Measurements from ENCODE around the gene PVR. TPM values are rescaled to one million over a fixed set of nuclear protein-coding genes. Genes with fewer than 3 reads are reported as not detected.

Gene PVR
- total and polyA plus RNA-seq, 9 of the 15 experiments (the other 6 are each of a cell fraction or from before 2014, with no cell fraction given): 0.89 to 14.5 (median 9.8) TPM

DNA sequence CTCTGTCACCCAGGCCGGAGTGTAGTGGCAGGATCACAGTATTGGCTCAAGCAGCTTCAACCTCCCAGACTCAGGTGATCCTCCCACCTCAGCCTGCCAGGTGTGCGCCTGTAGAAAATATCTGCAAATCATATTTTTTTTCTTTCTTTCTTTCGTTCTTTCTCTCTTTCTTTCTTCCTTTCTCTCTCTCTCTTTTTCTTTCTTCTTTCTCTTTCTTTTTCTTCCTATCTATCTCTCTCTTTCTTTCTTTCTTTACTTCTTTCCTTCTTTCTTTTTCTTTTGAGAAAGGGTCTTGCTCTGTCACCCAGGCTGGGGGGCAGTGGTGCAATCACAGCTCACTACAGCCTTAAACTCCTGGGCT lies 46.6 kb upstream of the PVR start:
- no TSS peak for BruUV-seq (replicated peaks)
- H3K9me3 ChIP-seq (replicated peaks; ENCODE audit: control insufficient read depth, insufficient read depth, low read depth, low read length): no peaks in the 10 kb centered on the region; the same call in 1 of the 2 replicates
- ATAC-seq (no peak), DNase-seq (ENCODE audit: extremely low read depth in 1 of 4, low spot score in 3 of 4) (no peak), FAIRE-seq (no peak)
- no peaks in the 10 kb centered on the region; the same call in 1 of the 2 replicates for H4K20me1 ChIP-seq (replicated peaks; ENCODE audit: control insufficient read depth, insufficient read depth, low read length)
- no peak overlapping the region for H3K9ac ChIP-seq (ENCODE audit: insufficient read depth in 1 of 2, low read depth in 2 of 2, low read length in 2 of 2)
- H3K4me1 ChIP-seq (replicated peaks in 1 of 2; ENCODE audit: control insufficient read depth in 2 of 2, insufficient read depth in 2 of 2, low read length in 2 of 2): peaks cover 17 to 22% of the 10 kb centered on the region in 2 experiments
- no peak for TF ChIP-seq ZNF586 (CRISPR knock-in tag; conservative IDR thresholded peaks at IDR 0.05)
- TF ChIP-seq MTA2 (IDR thresholded peaks at IDR 0.05; ENCODE audit: low read depth): 0 out of 2 replicates have a peak, but pooled peaks have one; percentile 9
- TF ChIP-seq, protein P1, sequence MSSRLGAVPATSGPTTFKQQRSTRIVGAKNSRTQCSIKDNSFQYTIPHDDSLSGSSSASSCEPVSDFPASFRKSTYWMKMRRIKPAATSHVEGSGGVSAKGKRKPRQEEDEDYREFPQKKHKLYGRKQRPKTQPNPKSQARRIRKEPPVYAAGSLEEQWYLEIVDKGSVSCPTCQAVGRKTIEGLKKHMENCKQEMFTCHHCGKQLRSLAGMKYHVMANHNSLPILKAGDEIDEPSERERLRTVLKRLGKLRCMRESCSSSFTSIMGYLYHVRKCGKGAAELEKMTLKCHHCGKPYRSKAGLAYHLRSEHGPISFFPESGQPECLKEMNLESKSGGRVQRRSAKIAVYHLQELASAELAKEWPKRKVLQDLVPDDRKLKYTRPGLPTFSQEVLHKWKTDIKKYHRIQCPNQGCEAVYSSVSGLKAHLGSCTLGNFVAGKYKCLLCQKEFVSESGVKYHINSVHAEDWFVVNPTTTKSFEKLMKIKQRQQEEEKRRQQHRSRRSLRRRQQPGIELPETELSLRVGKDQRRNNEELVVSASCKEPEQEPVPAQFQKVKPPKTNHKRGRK (tag; IDR thresholded peaks at IDR 0.05): peak; percentile 95
- TF ChIP-seq ZEB2 (IDR thresholded peaks at IDR 0.05): 0 out of 2 replicates have a peak, but pooled peaks have one; percentile 52
- no peaks in the 10 kb centered on the region for H3K79me2 ChIP-seq (ENCODE audit: control insufficient read depth, insufficient read depth, low read length)
- CTCF ChIA-PET (ENCODE audit: low intra/inter-chr PET ratio): no interaction called here
- intact Hi-C loops (cut with micrococcal nuclease) (no loop called here), in situ Hi-C loops (cut with MboI) (no loop called here)
- H3K27me3 ChIP-seq (ENCODE audit: control insufficient read depth in 2 of 2, insufficient read depth in 2 of 2, low read length in 2 of 2): peaks cover 2 to 6% of the 10 kb centered on the region in 2 experiments; a peak in 4 of 5 replicates
- H3K9me1 ChIP-seq (ENCODE audit: control insufficient read depth, insufficient read depth, low read length): no peaks in the 10 kb centered on the region
- no peak overlapping the region for H3K4me2 ChIP-seq (ENCODE audit: insufficient read depth, low read length)
- WGBS (ENCODE audit: insufficient coverage, low coverage, missing lambda C conversion rate): 35% methylated on average over 2 of the region's 3 CpGs
- H3K4me3 ChIP-seq: no peak overlapping the region
- 0 out of 2 replicates have a peak overlapping the region, but pooled peaks have one; percentile 9 for H2AFZ ChIP-seq (ENCODE audit: low read depth, low read length)
- no peaks in the 10 kb centered on the region for H3K36me3 ChIP-seq (ENCODE audit: control insufficient read depth, insufficient read depth, low read length)
- POLR2A ChIA-PET: interaction anchor here (0.6 to 1.7 kb wide), 2 partner anchors 9 to 49 kb away, joined by 3 to 4 read pairs; no protein-coding TSS in a partner anchor
- H3K27ac ChIP-seq (ENCODE audit: extremely low read depth, low read depth, low read length): no peak overlapping the region

DNA sequence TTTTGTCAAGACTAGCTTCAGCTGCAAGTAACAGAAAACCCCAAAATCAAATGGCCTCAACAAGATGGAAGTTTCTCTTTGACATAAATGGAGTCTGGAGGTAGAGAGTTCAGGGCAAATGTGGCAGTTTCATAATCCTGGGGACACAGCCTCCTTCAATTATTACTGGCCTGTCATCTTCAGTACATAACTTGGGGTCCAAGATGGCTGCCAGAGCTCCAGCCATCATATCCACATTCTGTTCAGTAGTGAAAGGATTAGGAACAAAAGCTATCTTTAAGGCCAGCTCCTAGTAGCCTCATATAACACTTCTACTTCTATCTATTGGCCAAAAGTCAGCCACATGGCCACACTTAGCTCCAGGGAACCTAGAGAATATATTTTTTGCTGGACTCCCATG lies 45.4 kb upstream of the PVR start:
- ATAC-seq: no peak
- in situ Hi-C loops (cut with MboI): no loop called here
- H3K9me3 ChIP-seq (replicated peaks; ENCODE audit: control insufficient read depth, insufficient read depth, low read depth, low read length): no peaks in the 10 kb centered on the region
- peaks cover 2 to 6% of the 10 kb centered on the region in 2 experiments; a peak in 4 of 5 replicates for H3K27me3 ChIP-seq (ENCODE audit: control insufficient read depth in 2 of 2, insufficient read depth in 2 of 2, low read length in 2 of 2)
- no peak overlapping the region for H3K27ac ChIP-seq (ENCODE audit: extremely low read depth, low read depth, low read length)
- H3K79me2 ChIP-seq (ENCODE audit: control insufficient read depth, insufficient read depth, low read length): no peaks in the 10 kb centered on the region
- no peak for DNase-seq (ENCODE audit: extremely low read depth in 1 of 4, low spot score in 3 of 4)
- ChIA-PET POLR2A (no interaction called here), CTCF (ENCODE audit: low intra/inter-chr PET ratio) (no interaction called here)
- H3K4me3 ChIP-seq: no peak overlapping the region
- no peaks in the 10 kb centered on the region for H3K9me1 ChIP-seq (ENCODE audit: control insufficient read depth, insufficient read depth, low read length)
- no peak overlapping the region for H2AFZ ChIP-seq (ENCODE audit: low read depth, low read length)
- no peaks in the 10 kb centered on the region for H3K36me3 ChIP-seq (ENCODE audit: control insufficient read depth, insufficient read depth, low read length)
- intact Hi-C loops (cut with micrococcal nuclease): no loop called here
- H4K20me1 ChIP-seq (replicated peaks; ENCODE audit: control insufficient read depth, insufficient read depth, low read length): no peaks in the 10 kb centered on the region; the same call in 1 of the 2 replicates
- no peak for FAIRE-seq
- no peak overlapping the region for H3K9ac ChIP-seq (ENCODE audit: insufficient read depth in 1 of 2, low read depth in 2 of 2, low read length in 2 of 2)
- BruUV-seq (replicated peaks): no TSS peak
- peak; percentile 93 for TF ChIP-seq RBM25 (IDR thresholded peaks at IDR 0.05; ENCODE audit: low read depth, low read length, severe bottlenecking)
- TF ChIP-seq BCOR (IDR thresholded peaks at IDR 0.05): peak; percentile 72; the same call in 1 of the 2 replicates
- no peak for TF ChIP-seq NBN (IDR thresholded peaks at IDR 0.05; ENCODE audit: low read depth)
- TF ChIP-seq, protein P2, sequence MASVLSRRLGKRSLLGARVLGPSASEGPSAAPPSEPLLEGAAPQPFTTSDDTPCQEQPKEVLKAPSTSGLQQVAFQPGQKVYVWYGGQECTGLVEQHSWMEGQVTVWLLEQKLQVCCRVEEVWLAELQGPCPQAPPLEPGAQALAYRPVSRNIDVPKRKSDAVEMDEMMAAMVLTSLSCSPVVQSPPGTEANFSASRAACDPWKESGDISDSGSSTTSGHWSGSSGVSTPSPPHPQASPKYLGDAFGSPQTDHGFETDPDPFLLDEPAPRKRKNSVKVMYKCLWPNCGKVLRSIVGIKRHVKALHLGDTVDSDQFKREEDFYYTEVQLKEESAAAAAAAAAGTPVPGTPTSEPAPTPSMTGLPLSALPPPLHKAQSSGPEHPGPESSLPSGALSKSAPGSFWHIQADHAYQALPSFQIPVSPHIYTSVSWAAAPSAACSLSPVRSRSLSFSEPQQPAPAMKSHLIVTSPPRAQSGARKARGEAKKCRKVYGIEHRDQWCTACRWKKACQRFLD (CRISPR knock-in tag; IDR thresholded peaks at IDR 0.05): 0 out of 2 replicates have a peak, but pooled peaks have one; percentile 34
- H3K4me2 ChIP-seq (ENCODE audit: insufficient read depth, low read length): no peak overlapping the region
- peaks cover 10 to 12% of the 10 kb centered on the region in 2 experiments; a peak in 4 of 5 replicates for H3K4me1 ChIP-seq (replicated peaks in 1 of 2; ENCODE audit: control insufficient read depth in 2 of 2, insufficient read depth in 2 of 2, low read length in 2 of 2)
